WTC11 (cell line): ENCODE results near the gene SUPT3H. TPM values are rescaled to one million over a fixed set of nuclear protein-coding genes. Genes with fewer than 3 reads are reported as not detected.

Experiments used
- ATAC-seq: fragments of 200-7000 bp; cut with Tn5 transposase; 2 replicates; pipeline ENCODE4 v1.10.0; 2021; ENCODE audit warnings: mild to moderate bottlenecking, moderate library complexity
- CTCF ChIA-PET: fragments of 300-600 bp; sonication (Branson Sonifier 250); formaldehyde crosslinking; loops from one replicate; lab custom pipeline; 2021; ENCODE audit warnings: antibody characterized with exemption; lab: Charles Lee
- POLR2A ChIA-PET: fragments of 350-600 bp; sonication (Branson Sonifier 250); formaldehyde crosslinking; loops from one replicate; lab custom pipeline; 2021; ENCODE audit warnings: antibody characterized with exemption; lab: Charles Lee
- DNase-seq: peaks from one replicate; pipeline ENCODE4 v3.0.0; 2021; ENCODE audit warnings: low spot score
- H3K27ac Mint-ChIP-seq: 2 replicates; pipeline ENCODE4 v1.8.0; 2021; ENCODE audit warnings: mixed read lengths
- H3K27me3 Mint-ChIP-seq: 2 replicates; pipeline ENCODE4 v1.8.0; 2021; ENCODE audit warnings: low read depth, mild to moderate bottlenecking, moderate library complexity, mixed read lengths
- H3K36me3 Mint-ChIP-seq: 2 replicates; pipeline ENCODE4 v1.8.0; 2021; ENCODE audit warnings: mixed read lengths
- H3K4me1 Mint-ChIP-seq: 2 replicates; pipeline ENCODE4 v1.8.0; 2022; ENCODE audit warnings: mixed read lengths
- H3K4me3 Mint-ChIP-seq: 2 replicates; pipeline ENCODE4 v1.8.0; 2021; ENCODE audit warnings: mild to moderate bottlenecking, moderate library complexity, mixed read lengths
- H3K9me3 Mint-ChIP-seq: 2 replicates; pipeline ENCODE4 v1.8.0; 2021; ENCODE audit warnings: mixed read lengths
- ATF3 ChIP-seq: sonication (generic); formaldehyde crosslinking; conservative IDR thresholded peaks from 2 replicates; pipeline ENCODE4 v1.8.1; 2022; ENCODE audit warnings: mild to moderate bottlenecking, missing genetic modification reagents
- CBFB ChIP-seq: sonication (generic); formaldehyde crosslinking; IDR thresholded peaks from 2 replicates; pipeline ENCODE4 v1.8.1; 2022; ENCODE audit warnings: mild to moderate bottlenecking, low read depth, missing genetic modification reagents
- CREB1 ChIP-seq: sonication (generic); formaldehyde crosslinking; IDR thresholded peaks from 2 replicates; pipeline ENCODE4 v1.8.0; 2023; ENCODE audit warnings: mild to moderate bottlenecking, missing genetic modification reagents
- ESRRA ChIP-seq: sonication (generic); formaldehyde crosslinking; IDR thresholded peaks from 2 replicates; pipeline ENCODE4 v1.8.1; 2022; ENCODE audit warnings: mild to moderate bottlenecking, missing genetic modification reagents, borderline replicate concordance
- IRF1 ChIP-seq: sonication (generic); formaldehyde crosslinking; IDR thresholded peaks from 2 replicates; pipeline ENCODE4 v1.8.0; 2023; ENCODE audit warnings: missing genetic modification reagents
- RORB ChIP-seq: fragments of 250-450 bp; sonication (Bioruptor Pico); IDR thresholded peaks from 2 replicates; pipeline ENCODE4 v1.9.0; 2021; ENCODE audit warnings: mild to moderate bottlenecking
- SMAD4 ChIP-seq: sonication (generic); formaldehyde crosslinking; IDR thresholded peaks from 2 replicates; pipeline ENCODE4 v1.8.0; 2022; ENCODE audit warnings: mild to moderate bottlenecking, missing genetic modification reagents
- ZBTB21 ChIP-seq: sonication (generic); formaldehyde crosslinking; IDR thresholded peaks from 2 replicates; pipeline ENCODE4 v1.8.1; 2023; ENCODE audit warnings: mild to moderate bottlenecking, missing genetic modification reagents, borderline replicate concordance
- ZNF232 ChIP-seq: sonication (generic); formaldehyde crosslinking; IDR thresholded peaks from 2 replicates; pipeline ENCODE4 v1.8.0; 2022; ENCODE audit warnings: mild to moderate bottlenecking, missing genetic modification reagents
- ZNF263 ChIP-seq: sonication (generic); formaldehyde crosslinking; IDR thresholded peaks from 2 replicates; pipeline ENCODE4 v1.8.1; 2022; ENCODE audit warnings: low read depth, mild to moderate bottlenecking, moderate library complexity, missing genetic modification reagents
- total RNA-seq: library from RNA; stranded (reverse); gene quantifications from 3 replicates; pipeline ENCODE4 v1.2.3, GENCODE V29; 2021
- TF ChIP-seq, protein P1 (sequence below): sonication (generic); formaldehyde crosslinking; IDR thresholded peaks from 2 replicates; pipeline ENCODE4 v1.8.0; 2022; ENCODE audit warnings: missing genetic modification reagents
- TF ChIP-seq, protein P2 (sequence below): sonication (generic); formaldehyde crosslinking; IDR thresholded peaks from 2 replicates; pipeline ENCODE4 v1.8.0; 2023; ENCODE audit warnings: missing genetic modification reagents, mild to moderate bottlenecking, borderline replicate concordance
- TF ChIP-seq, protein P3 (sequence below): sonication (generic); formaldehyde crosslinking; IDR thresholded peaks from 2 replicates; pipeline ENCODE4 v1.8.1; 2022; ENCODE audit warnings: missing genetic modification reagents, borderline replicate concordance
- TF ChIP-seq, protein P4 (sequence below): sonication (generic); formaldehyde crosslinking; IDR thresholded peaks from 2 replicates; pipeline ENCODE4 v1.8.0; 2023; ENCODE audit warnings: mild to moderate bottlenecking, missing genetic modification reagents

Gene SUPT3H
- total RNA-seq, 1 experiment from 2014 or later = 15.3 TPM

- POLR2A ChIA-PET = no interaction called here
- no peaks in the 10 kb centered on the region for H3K4me1 Mint-ChIP-seq
- no peak overlapping the region for H3K27ac Mint-ChIP-seq
- CTCF ChIA-PET = interaction anchor here (1.0 kb wide), 1 partner anchor 599 kb away, joined by 3 read pairs; no protein-coding TSS in a partner anchor
- no peaks in the 10 kb centered on the region for H3K27me3 Mint-ChIP-seq
- no peaks in the 10 kb centered on the region for H3K36me3 Mint-ChIP-seq
- no peak overlapping the region for H3K4me3 Mint-ChIP-seq
- TF ChIP-seq ESRRA (CRISPR knock-in tag) (no peak), ATF3 (no peak), RORB (CRISPR knock-in tag) (no peak), IRF1 (CRISPR knock-in tag) (no peak), ZNF263 (CRISPR knock-in tag) (no peak)
- TF ChIP-seq, protein P1, sequence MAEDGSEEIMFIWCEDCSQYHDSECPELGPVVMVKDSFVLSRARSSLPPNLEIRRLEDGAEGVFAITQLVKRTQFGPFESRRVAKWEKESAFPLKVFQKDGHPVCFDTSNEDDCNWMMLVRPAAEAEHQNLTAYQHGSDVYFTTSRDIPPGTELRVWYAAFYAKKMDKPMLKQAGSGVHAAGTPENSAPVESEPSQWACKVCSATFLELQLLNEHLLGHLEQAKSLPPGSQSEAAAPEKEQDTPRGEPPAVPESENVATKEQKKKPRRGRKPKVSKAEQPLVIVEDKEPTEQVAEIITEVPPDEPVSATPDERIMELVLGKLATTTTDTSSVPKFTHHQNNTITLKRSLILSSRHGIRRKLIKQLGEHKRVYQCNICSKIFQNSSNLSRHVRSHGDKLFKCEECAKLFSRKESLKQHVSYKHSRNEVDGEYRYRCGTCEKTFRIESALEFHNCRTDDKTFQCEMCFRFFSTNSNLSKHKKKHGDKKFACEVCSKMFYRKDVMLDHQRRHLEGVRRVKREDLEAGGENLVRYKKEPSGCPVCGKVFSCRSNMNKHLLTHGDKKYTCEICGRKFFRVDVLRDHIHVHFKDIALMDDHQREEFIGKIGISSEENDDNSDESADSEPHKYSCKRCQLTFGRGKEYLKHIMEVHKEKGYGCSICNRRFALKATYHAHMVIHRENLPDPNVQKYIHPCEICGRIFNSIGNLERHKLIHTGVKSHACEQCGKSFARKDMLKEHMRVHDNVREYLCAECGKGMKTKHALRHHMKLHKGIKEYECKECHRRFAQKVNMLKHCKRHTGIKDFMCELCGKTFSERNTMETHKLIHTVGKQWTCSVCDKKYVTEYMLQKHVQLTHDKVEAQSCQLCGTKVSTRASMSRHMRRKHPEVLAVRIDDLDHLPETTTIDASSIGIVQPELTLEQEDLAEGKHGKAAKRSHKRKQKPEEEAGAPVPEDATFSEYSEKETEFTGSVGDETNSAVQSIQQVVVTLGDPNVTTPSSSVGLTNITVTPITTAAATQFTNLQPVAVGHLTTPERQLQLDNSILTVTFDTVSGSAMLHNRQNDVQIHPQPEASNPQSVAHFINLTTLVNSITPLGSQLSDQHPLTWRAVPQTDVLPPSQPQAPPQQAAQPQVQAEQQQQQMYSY = no peak
- TF ChIP-seq, all 79 proteins: peak for 0
- no peak for DNase-seq
- H3K9me3 Mint-ChIP-seq = no peaks in the 10 kb centered on the region
- no peak for ATAC-seq
Measured at GRCh38 chr6:45123023-45123422, 254.7 kb downstream of the SUPT3H start.

DNA sequence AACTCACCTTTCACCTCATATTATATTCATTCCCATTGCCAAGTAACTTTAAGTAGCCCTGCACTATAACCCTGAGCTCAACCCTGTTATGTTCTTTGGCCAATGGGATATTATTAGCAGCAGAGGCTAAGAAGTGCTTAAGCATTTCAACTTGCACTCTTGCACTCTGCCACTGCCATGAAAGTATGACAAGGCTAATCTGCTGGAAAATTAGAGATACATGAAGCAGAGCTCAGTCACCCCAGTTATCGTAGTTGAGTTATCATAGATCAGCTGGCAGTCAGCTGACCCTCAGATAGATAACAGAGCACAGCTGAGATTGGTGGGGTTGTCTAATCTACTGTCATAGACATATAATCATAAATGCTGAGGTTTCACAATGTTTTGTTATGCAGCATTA is 259.0 kb downstream of the SUPT3H start:
- no peak for ATAC-seq
- TF ChIP-seq SMAD4 (CRISPR knock-in tag) = no peak
- CTCF ChIA-PET = no interaction called here
- no peak for DNase-seq
- no peaks in the 10 kb centered on the region for H3K4me1 Mint-ChIP-seq
- H3K27me3 Mint-ChIP-seq = no peaks in the 10 kb centered on the region
- POLR2A ChIA-PET = no interaction called here
- H3K9me3 Mint-ChIP-seq = no peaks in the 10 kb centered on the region
- H3K36me3 Mint-ChIP-seq = no peaks in the 10 kb centered on the region
- H3K4me3 Mint-ChIP-seq = no peak overlapping the region
- no peak overlapping the region for H3K27ac Mint-ChIP-seq

- no peak overlapping the region for H3K27ac Mint-ChIP-seq
- H3K4me1 Mint-ChIP-seq = no peaks in the 10 kb centered on the region
- ATAC-seq (no peak), DNase-seq (no peak)
- H3K27me3 Mint-ChIP-seq = no peaks in the 10 kb centered on the region
- ChIA-PET POLR2A (no interaction called here), CTCF (no interaction called here)
- no peak overlapping the region for H3K4me3 Mint-ChIP-seq
- H3K9me3 Mint-ChIP-seq = no peaks in the 10 kb centered on the region
- H3K36me3 Mint-ChIP-seq = no peaks in the 10 kb centered on the region
- no peak for TF ChIP-seq CREB1 (CRISPR knock-in tag)
- no peak for TF ChIP-seq CBFB (CRISPR knock-in tag)
- TF ChIP-seq, protein P2, sequence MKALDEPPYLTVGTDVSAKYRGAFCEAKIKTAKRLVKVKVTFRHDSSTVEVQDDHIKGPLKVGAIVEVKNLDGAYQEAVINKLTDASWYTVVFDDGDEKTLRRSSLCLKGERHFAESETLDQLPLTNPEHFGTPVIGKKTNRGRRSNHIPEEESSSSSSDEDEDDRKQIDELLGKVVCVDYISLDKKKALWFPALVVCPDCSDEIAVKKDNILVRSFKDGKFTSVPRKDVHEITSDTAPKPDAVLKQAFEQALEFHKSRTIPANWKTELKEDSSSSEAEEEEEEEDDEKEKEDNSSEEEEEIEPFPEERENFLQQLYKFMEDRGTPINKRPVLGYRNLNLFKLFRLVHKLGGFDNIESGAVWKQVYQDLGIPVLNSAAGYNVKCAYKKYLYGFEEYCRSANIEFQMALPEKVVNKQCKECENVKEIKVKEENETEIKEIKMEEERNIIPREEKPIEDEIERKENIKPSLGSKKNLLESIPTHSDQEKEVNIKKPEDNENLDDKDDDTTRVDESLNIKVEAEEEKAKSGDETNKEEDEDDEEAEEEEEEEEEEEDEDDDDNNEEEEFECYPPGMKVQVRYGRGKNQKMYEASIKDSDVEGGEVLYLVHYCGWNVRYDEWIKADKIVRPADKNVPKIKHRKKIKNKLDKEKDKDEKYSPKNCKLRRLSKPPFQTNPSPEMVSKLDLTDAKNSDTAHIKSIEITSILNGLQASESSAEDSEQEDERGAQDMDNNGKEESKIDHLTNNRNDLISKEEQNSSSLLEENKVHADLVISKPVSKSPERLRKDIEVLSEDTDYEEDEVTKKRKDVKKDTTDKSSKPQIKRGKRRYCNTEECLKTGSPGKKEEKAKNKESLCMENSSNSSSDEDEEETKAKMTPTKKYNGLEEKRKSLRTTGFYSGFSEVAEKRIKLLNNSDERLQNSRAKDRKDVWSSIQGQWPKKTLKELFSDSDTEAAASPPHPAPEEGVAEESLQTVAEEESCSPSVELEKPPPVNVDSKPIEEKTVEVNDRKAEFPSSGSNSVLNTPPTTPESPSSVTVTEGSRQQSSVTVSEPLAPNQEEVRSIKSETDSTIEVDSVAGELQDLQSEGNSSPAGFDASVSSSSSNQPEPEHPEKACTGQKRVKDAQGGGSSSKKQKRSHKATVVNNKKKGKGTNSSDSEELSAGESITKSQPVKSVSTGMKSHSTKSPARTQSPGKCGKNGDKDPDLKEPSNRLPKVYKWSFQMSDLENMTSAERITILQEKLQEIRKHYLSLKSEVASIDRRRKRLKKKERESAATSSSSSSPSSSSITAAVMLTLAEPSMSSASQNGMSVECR (CRISPR knock-in tag) = no peak
- TF ChIP-seq, protein P3, sequence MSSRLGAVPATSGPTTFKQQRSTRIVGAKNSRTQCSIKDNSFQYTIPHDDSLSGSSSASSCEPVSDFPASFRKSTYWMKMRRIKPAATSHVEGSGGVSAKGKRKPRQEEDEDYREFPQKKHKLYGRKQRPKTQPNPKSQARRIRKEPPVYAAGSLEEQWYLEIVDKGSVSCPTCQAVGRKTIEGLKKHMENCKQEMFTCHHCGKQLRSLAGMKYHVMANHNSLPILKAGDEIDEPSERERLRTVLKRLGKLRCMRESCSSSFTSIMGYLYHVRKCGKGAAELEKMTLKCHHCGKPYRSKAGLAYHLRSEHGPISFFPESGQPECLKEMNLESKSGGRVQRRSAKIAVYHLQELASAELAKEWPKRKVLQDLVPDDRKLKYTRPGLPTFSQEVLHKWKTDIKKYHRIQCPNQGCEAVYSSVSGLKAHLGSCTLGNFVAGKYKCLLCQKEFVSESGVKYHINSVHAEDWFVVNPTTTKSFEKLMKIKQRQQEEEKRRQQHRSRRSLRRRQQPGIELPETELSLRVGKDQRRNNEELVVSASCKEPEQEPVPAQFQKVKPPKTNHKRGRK = no peak
- TF ChIP-seq ZNF232 (CRISPR knock-in tag) = no peak
- TF ChIP-seq, protein P4, sequence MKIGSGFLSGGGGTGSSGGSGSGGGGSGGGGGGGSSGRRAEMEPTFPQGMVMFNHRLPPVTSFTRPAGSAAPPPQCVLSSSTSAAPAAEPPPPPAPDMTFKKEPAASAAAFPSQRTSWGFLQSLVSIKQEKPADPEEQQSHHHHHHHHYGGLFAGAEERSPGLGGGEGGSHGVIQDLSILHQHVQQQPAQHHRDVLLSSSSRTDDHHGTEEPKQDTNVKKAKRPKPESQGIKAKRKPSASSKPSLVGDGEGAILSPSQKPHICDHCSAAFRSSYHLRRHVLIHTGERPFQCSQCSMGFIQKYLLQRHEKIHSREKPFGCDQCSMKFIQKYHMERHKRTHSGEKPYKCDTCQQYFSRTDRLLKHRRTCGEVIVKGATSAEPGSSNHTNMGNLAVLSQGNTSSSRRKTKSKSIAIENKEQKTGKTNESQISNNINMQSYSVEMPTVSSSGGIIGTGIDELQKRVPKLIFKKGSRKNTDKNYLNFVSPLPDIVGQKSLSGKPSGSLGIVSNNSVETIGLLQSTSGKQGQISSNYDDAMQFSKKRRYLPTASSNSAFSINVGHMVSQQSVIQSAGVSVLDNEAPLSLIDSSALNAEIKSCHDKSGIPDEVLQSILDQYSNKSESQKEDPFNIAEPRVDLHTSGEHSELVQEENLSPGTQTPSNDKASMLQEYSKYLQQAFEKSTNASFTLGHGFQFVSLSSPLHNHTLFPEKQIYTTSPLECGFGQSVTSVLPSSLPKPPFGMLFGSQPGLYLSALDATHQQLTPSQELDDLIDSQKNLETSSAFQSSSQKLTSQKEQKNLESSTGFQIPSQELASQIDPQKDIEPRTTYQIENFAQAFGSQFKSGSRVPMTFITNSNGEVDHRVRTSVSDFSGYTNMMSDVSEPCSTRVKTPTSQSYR (CRISPR knock-in tag) = no peak
- no peak for TF ChIP-seq ZBTB21 (CRISPR knock-in tag)
Measured at GRCh38 chr6:45116714-45117410, 260.9 kb downstream of the SUPT3H start.
